Measurements from ENCODE around the gene EPN2. TPM values are rescaled to one million over a fixed set of nuclear protein-coding genes. Genes with fewer than 3 reads are reported as not detected.

EPN2 gene
- total and polyA plus RNA-seq, 2 experiments from 2014 or later, result 19.0 to 35.9 TPM

DNA sequence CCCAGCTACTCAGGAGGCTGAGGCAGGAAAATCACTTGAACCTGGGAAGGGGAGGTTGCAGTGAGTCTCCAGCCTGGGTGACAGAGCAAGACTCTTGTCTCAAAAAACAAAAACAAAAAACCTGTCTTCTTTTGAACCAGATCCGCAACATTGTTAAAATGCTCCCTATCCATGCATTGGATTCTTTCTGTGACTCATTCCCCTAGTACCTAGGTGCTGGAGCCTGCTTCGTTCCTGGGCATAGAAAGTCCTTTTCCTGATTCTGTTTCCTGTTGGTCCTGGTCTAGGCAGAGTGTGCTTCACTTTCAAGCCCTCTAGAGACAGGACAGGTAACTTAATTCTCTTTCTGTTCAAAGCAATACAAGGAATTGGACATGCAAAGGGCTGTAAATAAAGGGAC, 5.2 kb downstream of the EPN2 start:
- 61% methylated on average over 2 of the region's 2 CpGs for WGBS (ENCODE audit: low lambda C conversion rate, missing lambda C conversion rate)
- peak overlapping the region; percentile 6 for H3K27ac ChIP-seq
- no peaks in the 10 kb centered on the region for H3K9me3 ChIP-seq (ENCODE audit: low read depth)
- no peaks in the 10 kb centered on the region for H3K9me2 ChIP-seq (replicated peaks; ENCODE audit: insufficient read depth)
- peak; percentile 22 for DNase-seq (ENCODE audit: low spot score)
- no peaks in the 10 kb centered on the region for H3K27me3 ChIP-seq
- no peak overlapping the region for H3K4me3 ChIP-seq
- H2AFZ ChIP-seq, result no peak overlapping the region
- no peak overlapping the region for H3K4me2 ChIP-seq
- peaks cover 12% of the 10 kb centered on the region for H3K4me1 ChIP-seq (ENCODE audit: insufficient read depth)
- H4K20me1 ChIP-seq (ENCODE audit: insufficient read depth, poor library complexity, severe bottlenecking), result peaks cover 25% of the 10 kb centered on the region
- no peaks in the 10 kb centered on the region for H3K36me3 ChIP-seq (replicated peaks; ENCODE audit: insufficient read depth, low read depth)
- TF ChIP-seq, protein P1, sequence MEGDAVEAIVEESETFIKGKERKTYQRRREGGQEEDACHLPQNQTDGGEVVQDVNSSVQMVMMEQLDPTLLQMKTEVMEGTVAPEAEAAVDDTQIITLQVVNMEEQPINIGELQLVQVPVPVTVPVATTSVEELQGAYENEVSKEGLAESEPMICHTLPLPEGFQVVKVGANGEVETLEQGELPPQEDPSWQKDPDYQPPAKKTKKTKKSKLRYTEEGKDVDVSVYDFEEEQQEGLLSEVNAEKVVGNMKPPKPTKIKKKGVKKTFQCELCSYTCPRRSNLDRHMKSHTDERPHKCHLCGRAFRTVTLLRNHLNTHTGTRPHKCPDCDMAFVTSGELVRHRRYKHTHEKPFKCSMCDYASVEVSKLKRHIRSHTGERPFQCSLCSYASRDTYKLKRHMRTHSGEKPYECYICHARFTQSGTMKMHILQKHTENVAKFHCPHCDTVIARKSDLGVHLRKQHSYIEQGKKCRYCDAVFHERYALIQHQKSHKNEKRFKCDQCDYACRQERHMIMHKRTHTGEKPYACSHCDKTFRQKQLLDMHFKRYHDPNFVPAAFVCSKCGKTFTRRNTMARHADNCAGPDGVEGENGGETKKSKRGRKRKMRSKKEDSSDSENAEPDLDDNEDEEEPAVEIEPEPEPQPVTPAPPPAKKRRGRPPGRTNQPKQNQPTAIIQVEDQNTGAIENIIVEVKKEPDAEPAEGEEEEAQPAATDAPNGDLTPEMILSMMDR (IDR thresholded peaks at IDR 0.05; ENCODE audit: poor library complexity), result no peak
- TF ChIP-seq EZH2 (IDR thresholded peaks at IDR 0.05; ENCODE audit: borderline replicate concordance) (no peak), EZH2phosphoT487 (IDR thresholded peaks at IDR 0.05; ENCODE audit: low read depth, severe bottlenecking, unreplicated experiment) (no peak)
- peaks cover 98% of the 10 kb centered on the region for H3K79me2 ChIP-seq

DNA sequence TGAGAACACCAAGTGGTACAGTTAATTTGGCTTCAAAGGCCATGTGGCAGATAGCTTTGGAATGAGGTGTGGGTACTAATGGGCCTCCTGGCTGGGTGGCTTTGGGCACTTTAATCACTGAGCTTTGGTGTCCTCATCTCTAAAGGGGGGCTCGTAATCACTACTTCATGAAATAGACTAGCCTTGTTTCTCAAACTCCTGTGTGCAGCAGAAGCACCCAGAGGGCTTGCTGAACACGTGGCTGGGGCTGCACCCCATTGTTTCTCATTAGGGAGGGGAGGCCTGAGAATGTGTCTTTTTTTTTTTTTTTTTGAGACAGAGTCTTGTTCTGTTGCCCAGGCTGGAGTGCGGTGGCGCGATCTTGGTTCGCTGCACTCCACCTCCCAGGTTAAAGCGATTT, 5.8 kb downstream of the EPN2 start:
- no peaks in the 10 kb centered on the region for H3K9me3 ChIP-seq (ENCODE audit: low read depth)
- H3K9me2 ChIP-seq (replicated peaks; ENCODE audit: insufficient read depth), result no peaks in the 10 kb centered on the region
- no peak for TF ChIP-seq EZH2phosphoT487 (IDR thresholded peaks at IDR 0.05; ENCODE audit: low read depth, severe bottlenecking, unreplicated experiment)
- TF ChIP-seq, protein P1 (IDR thresholded peaks at IDR 0.05; ENCODE audit: poor library complexity), result no peak
- no peak for TF ChIP-seq EZH2 (IDR thresholded peaks at IDR 0.05; ENCODE audit: borderline replicate concordance)
- H2AFZ ChIP-seq, result no peak overlapping the region
- H3K27ac ChIP-seq, result no peak overlapping the region
- peaks cover 31% of the 10 kb centered on the region for H4K20me1 ChIP-seq (ENCODE audit: insufficient read depth, poor library complexity, severe bottlenecking)
- H3K4me3 ChIP-seq, result no peak overlapping the region
- 95% methylated on average over 7 of the region's 7 CpGs for WGBS (ENCODE audit: low lambda C conversion rate, missing lambda C conversion rate)
- no peak for DNase-seq (ENCODE audit: low spot score)
- peaks cover 98% of the 10 kb centered on the region for H3K79me2 ChIP-seq
- H3K36me3 ChIP-seq (replicated peaks; ENCODE audit: insufficient read depth, low read depth), result no peaks in the 10 kb centered on the region
- no peaks in the 10 kb centered on the region for H3K27me3 ChIP-seq
- H3K4me1 ChIP-seq (ENCODE audit: insufficient read depth), result peaks cover 18% of the 10 kb centered on the region
- H3K4me2 ChIP-seq, result no peak overlapping the region

DNA sequence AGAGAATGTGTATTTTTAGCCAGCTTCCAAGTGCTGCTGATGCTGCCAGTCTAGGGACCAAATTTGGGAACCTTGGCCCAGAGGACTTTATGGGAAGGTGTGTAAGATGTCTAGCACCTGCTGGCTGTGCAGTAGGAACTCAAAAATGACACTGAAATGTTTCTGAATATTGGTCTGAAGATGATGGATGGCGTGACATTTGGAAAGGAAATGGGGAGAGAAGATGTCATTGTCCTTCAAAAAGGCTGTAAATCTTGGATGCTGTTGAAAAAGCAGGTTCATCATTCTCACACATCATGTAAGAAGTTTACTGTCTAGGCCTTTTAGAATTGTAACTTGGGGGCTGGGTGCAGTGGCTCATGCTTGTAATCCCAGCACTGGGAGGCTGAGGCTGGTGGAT, 6.7 kb downstream of the EPN2 start:
- Histone ChIP-seq H3K27me3 (no peaks in the 10 kb centered on the region), H4K20me1 (ENCODE audit: insufficient read depth, poor library complexity, severe bottlenecking) (peaks cover 40% of the 10 kb centered on the region), H3K79me2 (peaks cover 98% of the 10 kb centered on the region), H3K36me3 (replicated peaks; ENCODE audit: insufficient read depth, low read depth) (no peaks in the 10 kb centered on the region), H3K4me3 (no peak overlapping the region), H3K9me2 (replicated peaks; ENCODE audit: insufficient read depth) (no peaks in the 10 kb centered on the region), H3K9me3 (ENCODE audit: low read depth) (no peaks in the 10 kb centered on the region), H3K27ac (no peak overlapping the region), H2AFZ (no peak overlapping the region), H3K4me1 (ENCODE audit: insufficient read depth) (peaks cover 24% of the 10 kb centered on the region), H3K4me2 (no peak overlapping the region)
- no peak for DNase-seq (ENCODE audit: low spot score)
- TF ChIP-seq, protein P1 (IDR thresholded peaks at IDR 0.05; ENCODE audit: poor library complexity), result no peak
- TF ChIP-seq EZH2phosphoT487 (IDR thresholded peaks at IDR 0.05; ENCODE audit: low read depth, severe bottlenecking, unreplicated experiment), result no peak
- TF ChIP-seq EZH2 (IDR thresholded peaks at IDR 0.05; ENCODE audit: borderline replicate concordance), result no peak
- WGBS (ENCODE audit: low lambda C conversion rate, missing lambda C conversion rate), result 97% methylated on average over 1 of the region's 1 CpG

DNA sequence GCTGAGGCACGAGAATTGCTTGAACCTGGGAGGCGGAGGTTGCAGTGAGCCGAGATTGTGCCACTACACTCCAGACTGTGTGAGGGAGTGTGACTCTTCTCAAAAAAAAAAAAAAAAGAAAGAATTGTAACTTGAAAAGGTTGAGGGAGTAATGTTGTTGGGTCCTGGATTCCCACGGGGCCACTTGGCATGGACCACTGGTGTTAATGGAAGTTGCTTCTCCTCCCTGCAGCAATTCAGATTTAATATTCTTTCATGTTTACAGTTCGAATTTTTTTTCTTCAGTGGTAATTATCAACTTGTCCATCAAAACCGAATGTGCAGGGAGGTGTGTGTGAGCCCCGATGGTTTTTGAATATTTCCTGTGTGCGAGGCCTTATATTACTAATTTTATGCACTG, 7.2 kb downstream of the EPN2 start:
- Histone ChIP-seq H3K4me1 (ENCODE audit: insufficient read depth) (peaks cover 26% of the 10 kb centered on the region), H3K27ac (no peak overlapping the region), H3K9me3 (ENCODE audit: low read depth) (no peaks in the 10 kb centered on the region), H2AFZ (no peak overlapping the region), H3K79me2 (peaks cover 97% of the 10 kb centered on the region), H3K27me3 (no peaks in the 10 kb centered on the region), H3K9me2 (replicated peaks; ENCODE audit: insufficient read depth) (no peaks in the 10 kb centered on the region), H4K20me1 (ENCODE audit: insufficient read depth, poor library complexity, severe bottlenecking) (peaks cover 45% of the 10 kb centered on the region), H3K4me2 (no peak overlapping the region), H3K36me3 (replicated peaks; ENCODE audit: insufficient read depth, low read depth) (no peaks in the 10 kb centered on the region), H3K4me3 (no peak overlapping the region)
- no peak for DNase-seq (ENCODE audit: low spot score)
- TF ChIP-seq, protein P1 (IDR thresholded peaks at IDR 0.05; ENCODE audit: poor library complexity), result no peak
- no peak for TF ChIP-seq EZH2 (IDR thresholded peaks at IDR 0.05; ENCODE audit: borderline replicate concordance)
- TF ChIP-seq EZH2phosphoT487 (IDR thresholded peaks at IDR 0.05; ENCODE audit: low read depth, severe bottlenecking, unreplicated experiment), result no peak
- 95% methylated on average over 8 of the region's 8 CpGs for WGBS (ENCODE audit: low lambda C conversion rate, missing lambda C conversion rate)

Data from hepatocyte (in vitro differentiated cells).